Bone marrow (tissue), 2 donors: ENCODE data around the gene IDH3B.
A peak's percentile ranks its signal among the peaks of the same experiment; 100 is the strongest.
"Not testable (repeated sequence)": the region's sequence is repeated elsewhere in the genome, so short reads cannot be mapped to it uniquely, and the experiment has no call there.

Experiments used
- DNase-seq, 2 donors: peaks; one replicate each; lab custom pipeline; 2025; lab: John Stamatoyannopoulos, UW

The IDH3B gene

GRCh38 chr20:2694519-2694918, 30.5 kb upstream of the IDH3B start:
- no peak for DNase-seq

- no peak for DNase-seq
These were observed 30.0 kb upstream of the IDH3B start for GRCh38 chr20:2694008-2694471.

GRCh38 chr20:2693286-2694007, 29.4 kb upstream of the IDH3B start:
- DNase-seq: no peak

GRCh38 chr20:2692886-2693285, 28.9 kb upstream of the IDH3B start:
- DNase-seq: no peak

- no peak for DNase-seq
These were observed 28.2 kb upstream of the IDH3B start, which contains the start of gene EBF4 for GRCh38 chr20:2692036-2692885. Gene EBF4, plus strand, starts transcription at chr20:2692780. Its CDS starts 866 bp downstream, at chr20:2693646.

GRCh38 chr20:2691663-2692035, 27.6 kb upstream of the IDH3B start:
- no peak for DNase-seq

GRCh38 chr20:2691127-2691526, 27.1 kb upstream of the IDH3B start:
- DNase-seq: no peak

GRCh38 chr20:2690718-2691117, 26.7 kb upstream of the IDH3B start:
- no peak for DNase-seq

- DNase-seq: no peak
These were observed 26.2 kb upstream of the IDH3B start for GRCh38 chr20:2690213-2690612.

GRCh38 chr20:2688041-2688591, 24.1 kb upstream of the IDH3B start:
- peak; percentile 20 to 62 for DNase-seq

GRCh38 chr20:2687514-2687913, 23.5 kb upstream of the IDH3B start:
- DNase-seq: no peak

- DNase-seq: peak in 1 of 2 donors; percentile 62
These were observed 20.8 kb upstream of the IDH3B start for GRCh38 chr20:2684817-2685216.

- not testable (repeated sequence) for DNase-seq
These were observed 18.0 kb upstream of the IDH3B start for GRCh38 chr20:2682040-2682439.

GRCh38 chr20:2680046-2680445, 16.0 kb upstream of the IDH3B start:
- no peak for DNase-seq

- no peak for DNase-seq
These were observed 9.4 kb upstream of the IDH3B start for GRCh38 chr20:2673453-2673852.

- DNase-seq: no peak
These were observed 8.4 kb upstream of the IDH3B start for GRCh38 chr20:2672446-2672845.

GRCh38 chr20:2671977-2672376, 8.0 kb upstream of the IDH3B start:
- no peak for DNase-seq

GRCh38 chr20:2663364-2663886, 591 bp downstream of the IDH3B start:
- no peak for DNase-seq

GRCh38 chr20:2659547-2659946, 4.5 kb downstream of the IDH3B start:
- DNase-seq: no peak

GRCh38 chr20:2658414-2659354, 5.3 kb downstream of the IDH3B start:
- no peak for DNase-seq

GRCh38 chr20:2657674-2658073, 6.3 kb downstream of the IDH3B start:
- DNase-seq: no peak
